Dermis microvascular lymphatic vessel endothelial cell (primary cell): Measurements from ENCODE around the gene BHMT. TPM values are rescaled to one million over a fixed set of nuclear protein-coding genes. Genes with fewer than 3 reads are reported as not detected.
"Not testable (repeated sequence)": the region's sequence is repeated elsewhere in the genome, so short reads cannot be mapped to it uniquely, and the experiment has no call there.

Experiments used
- DNase-seq, 2 donors: peaks; one replicate each; pipeline versions ENCODE4 v3.0.0 to v3.0.0-alpha.2; 2010; ENCODE audit warnings: low read depth in 2 of 2
- total RNA-seq: library from RNA; depleted of rRNA; stranded (reverse); fragments of >200 nt; gene quantifications from 2 replicates; pipeline ENCODE4 v1.2.1, GENCODE V29; 2014

The BHMT gene
- total RNA-seq, 1 donor from 2014 or later = not detected

DNA sequence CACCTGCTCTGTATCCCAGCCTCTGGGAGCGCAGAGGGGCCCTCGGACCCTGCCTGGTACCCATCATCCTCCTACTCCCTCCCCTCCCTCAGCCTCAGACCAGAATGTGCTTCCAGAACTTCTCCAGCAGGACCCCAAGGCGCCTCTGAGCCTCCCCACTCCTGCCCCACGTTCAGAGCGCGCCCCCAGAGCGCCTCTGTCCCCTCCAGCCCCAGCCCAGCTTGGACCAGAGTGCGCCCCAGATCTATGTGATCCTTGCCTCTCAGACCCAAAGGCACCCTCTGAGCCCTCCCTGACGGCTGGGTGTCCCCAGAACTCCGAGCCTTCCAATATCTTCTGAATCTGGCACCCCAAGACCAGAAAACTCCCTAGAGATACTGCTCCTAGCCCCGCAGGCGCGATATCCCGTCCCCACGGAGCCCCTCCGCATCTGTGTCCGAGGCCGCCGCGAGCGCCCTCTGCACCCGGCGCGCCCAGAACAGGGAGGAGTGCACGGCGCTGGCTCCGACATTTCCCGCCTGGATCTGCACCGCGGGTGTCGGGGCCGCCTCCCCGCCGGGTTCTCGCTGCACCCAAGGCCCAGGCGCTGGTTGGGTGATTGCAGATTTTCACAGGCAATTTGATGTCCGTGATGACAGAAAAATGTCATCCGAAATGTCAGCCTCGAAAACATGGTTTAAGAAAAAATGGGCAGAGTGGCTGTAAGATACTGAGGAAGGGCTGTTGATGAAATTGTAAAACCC, 522 bp downstream of the BHMT start:
- no peak for DNase-seq

DNA sequence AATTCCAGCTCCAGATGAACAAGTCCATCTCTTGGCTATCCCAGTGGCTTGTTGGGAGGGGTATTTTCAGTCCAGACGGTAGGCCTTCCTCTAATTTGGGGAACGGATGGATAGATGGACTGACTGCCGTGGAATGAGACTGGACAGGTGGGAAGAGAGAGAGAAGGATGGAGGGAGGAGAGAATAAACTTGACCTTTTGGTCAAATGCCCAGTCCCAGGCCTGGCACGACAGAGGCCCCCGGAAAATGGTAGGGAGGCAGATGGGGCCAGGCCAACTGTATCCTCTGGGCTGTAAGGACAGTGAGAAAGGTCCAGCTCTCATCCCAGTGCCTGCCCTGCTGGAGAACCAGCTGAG, 1.1 kb downstream of the BHMT start:
- DNase-seq = no peak

- DNase-seq = no peak
Measured at GRCh38 chr5:79119486-79119885, 7.9 kb downstream of the BHMT start.

- DNase-seq = no peak
Measured at GRCh38 chr5:79120221-79120620, 8.6 kb downstream of the BHMT start.

GRCh38 chr5:79122973-79123372, 11.4 kb downstream of the BHMT start:
- no peak for DNase-seq

DNA sequence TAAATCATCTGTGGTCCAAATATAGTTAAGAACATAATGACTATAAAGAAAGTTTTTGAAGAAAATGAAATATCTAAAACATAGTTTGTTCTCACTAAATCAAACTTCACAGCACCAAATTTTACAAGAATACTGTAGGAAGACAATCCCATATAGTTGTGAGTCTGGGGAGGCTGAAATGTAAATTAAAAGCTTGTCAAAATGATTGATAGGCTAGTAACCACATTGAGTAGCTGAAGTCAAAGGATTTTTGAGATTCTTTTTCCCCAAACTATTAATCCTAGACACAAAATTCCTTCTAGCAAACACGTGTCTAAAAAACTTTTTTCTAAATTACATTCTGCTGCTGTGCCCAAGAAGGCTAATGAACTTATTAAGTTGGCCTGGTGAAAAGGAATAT, 13.0 kb downstream of the BHMT start:
- DNase-seq = no peak

DNA sequence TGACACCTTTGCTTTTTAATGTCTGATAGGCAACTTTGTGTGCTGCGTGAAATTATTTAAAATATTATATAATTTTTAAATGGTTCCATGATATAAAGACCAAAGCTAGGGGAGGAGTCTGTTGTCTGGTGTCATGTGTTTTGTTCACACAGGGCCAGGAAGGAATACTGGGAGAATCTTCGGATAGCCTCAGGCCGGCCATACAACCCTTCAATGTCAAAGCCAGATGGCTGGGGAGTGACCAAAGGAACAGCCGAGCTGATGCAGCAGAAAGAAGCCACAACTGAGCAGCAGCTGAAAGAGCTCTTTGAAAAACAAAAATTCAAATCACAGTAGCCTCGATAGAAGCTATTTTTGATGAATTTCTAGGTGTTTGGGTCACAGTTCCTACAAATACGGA, 19.2 kb downstream of the BHMT start:
- DNase-seq = no peak

GRCh38 chr5:79133121-79133656, 21.6 kb downstream of the BHMT start:
- peak; percentile 31 to 43 for DNase-seq

DNA sequence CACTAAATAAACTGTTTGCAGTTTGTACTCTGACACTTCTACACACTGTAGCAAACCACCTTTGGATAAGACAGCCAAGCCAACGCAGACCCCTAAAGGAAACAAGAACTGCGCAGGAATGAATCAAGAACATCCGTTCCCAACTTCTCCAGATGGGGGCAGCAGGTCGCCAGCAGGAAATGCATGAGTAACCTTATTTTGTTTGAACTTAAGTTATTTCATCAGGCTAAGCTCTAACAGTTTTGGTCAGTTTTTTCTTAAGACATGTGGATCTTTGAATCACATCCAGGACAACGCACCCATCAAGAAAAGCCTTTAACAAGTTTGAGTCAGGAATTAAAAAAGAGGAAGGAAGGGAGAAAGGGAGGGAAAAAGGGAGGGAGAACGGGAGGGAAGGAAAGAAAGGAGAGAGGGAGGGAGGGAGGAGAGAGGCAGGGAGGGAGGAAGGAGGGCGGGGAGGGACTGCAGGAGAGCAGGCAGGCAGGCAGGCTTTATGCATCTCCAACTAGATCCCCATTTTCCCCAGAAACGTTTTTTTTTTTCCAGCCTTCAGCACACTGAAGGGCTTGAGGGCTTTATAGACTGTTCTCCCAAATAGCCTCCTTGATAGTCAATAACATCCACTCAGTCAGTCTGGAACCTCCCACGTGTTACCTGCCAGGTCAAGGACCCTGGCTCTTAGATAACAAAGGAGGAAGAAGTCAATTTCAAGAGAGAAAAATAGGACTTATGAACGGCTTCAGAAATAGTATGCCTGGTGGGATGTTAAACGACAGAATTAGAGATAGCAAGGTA, 22.2 kb downstream of the BHMT start:
- DNase-seq = peak in 1 of 2 donors; percentile 75

- DNase-seq = no peak
Measured at GRCh38 chr5:79135790-79136553, 24.4 kb downstream of the BHMT start.

DNA sequence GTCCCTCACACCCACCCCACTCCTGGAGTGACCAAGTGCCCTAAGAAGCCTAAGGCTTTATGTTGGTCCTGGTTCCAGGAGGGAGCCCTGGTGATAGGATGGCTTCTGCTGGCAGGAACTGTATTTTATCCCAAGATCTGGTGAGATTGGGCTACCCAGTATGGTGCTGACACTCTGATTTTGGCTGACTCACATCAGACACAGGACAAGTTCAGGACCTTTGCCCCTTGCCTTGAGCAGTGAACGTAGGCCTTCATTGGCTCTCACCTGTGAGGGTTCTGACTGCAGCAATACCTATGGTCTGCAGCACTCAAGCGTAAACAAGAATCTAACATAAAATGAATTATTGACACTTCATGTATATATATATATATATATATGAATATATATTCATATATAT, 25.0 kb downstream of the BHMT start:
- DNase-seq = no peak

GRCh38 chr5:79140553-79140952, 28.9 kb downstream of the BHMT start:
- DNase-seq = no peak

DNA sequence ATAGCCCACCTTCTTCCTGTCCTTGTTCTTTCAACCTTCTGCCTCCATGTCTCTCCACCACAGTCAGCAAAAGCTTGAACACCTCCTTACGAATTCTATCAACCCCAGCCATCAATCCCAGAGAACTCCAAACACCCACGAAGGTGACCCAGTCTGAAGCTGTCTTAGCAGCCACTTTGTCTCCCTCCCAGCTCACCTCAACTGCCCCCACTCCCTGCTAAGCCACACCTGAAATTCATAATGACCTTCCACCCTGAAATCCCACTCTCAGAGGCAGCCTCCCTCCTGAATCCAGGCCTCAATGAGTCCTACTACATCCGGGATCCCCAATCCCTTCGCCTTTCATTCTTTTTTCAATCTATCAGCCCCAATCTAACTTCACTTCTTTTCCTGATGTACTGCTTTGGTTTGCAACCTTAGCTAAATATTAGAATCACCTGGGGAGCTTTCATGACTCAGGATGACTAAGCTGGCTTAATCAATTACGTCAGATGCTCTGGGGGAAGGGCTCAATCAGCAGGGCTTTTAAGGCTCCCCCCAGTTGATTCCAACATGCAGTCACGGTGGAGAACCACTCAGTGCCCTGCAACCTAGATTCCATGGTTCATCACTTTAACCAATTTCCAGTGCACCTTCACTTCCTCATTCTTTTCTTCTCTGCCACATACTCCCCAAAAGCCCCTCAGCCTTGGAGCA, 32.2 kb downstream of the BHMT start:
- DNase-seq = no peak

GRCh38 chr5:79147076-79147475, 35.5 kb downstream of the BHMT start:
- DNase-seq = no peak

DNA sequence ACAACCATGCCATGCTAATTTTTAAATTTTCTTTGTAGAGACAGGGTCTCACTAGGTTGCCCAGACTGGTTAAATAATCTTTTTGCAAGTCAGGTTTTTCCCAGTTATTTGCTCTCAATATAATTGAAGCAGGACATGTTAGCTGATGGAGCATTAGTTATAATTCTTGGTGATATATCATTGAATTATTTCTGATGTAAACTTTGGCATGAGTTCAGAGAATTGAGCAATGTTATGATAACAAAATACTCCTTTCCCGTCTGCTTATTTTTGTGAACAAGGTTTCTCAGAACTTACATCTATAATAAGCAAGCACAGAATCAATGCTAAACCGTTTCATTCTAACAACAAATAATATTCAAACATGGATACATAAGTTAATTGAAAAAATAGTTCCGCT, 37.8 kb downstream of the BHMT start:
- DNase-seq = no peak

DNA sequence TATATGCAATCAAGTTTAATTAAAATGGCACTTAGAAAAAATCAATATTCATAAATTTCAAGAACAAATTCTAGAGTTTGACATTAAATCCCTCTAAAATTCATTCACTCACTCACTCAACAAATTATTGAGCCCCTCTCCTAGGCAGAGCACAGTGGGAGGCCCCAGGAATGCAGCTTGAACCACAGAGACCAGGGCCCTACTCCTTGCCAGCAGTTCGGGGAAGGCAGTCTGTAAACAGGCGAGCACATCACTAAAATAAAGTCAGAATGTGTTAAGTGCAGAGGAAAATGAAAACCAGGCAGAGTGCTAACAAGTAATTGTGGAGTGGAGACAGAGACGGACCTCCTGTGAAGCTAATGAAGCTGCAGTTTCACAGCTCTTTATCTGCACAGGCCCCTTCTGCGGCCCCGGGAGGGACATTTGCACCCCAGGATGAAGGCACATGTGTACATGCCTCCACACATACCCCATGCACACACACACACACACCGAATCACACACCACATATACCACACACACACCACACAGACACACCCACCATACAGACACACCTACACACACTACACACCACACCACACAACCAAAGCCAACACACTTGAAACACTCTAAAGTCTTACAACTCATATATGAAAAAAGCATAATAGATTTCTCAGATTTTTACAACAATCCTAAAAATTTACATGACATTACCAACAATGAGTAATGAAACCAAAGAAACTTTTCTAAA, 40.5 kb downstream of the BHMT start:
- no peak for DNase-seq

- no peak for DNase-seq
Measured at GRCh38 chr5:79157305-79157704, 45.7 kb downstream of the BHMT start.

DNA sequence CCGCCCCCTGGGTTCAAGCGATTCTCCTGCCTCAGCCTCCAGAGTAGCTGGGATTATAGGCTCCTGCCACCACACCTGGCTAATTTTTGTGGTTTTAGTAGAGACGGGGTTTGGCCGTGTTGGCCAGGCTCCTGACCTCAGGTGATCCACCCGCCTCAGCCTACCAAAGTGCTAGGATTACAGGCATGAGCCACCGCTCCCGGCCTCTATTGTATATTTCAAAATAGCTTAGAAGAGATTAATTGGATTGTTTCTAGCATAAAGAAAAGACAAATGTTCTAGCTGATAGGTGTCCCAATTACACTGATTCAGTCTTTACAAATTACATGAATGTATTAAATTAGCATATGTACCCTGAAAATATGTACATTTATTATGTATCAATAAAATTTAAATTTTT, 50.0 kb downstream of the BHMT start:
- not testable (repeated sequence) for DNase-seq

DNA sequence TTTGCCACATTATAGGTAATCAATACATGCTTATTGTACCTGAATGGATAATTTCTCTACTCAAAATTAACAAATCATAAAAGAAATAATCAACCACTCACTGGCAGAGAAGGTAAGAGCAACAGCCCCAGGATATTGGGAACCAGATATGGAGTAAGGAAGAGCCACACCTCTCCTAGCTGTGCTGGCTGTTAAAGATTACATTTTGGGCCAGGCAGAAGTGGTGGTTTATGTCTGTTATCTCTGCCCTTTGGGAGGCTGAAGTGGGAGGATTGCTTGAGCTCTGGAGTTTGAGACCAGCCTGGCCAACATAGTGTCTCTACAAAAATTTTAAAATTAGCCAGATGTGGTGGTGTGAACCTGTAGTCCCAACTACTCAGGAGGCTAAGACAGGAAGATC, 56.4 kb downstream of the BHMT start:
- no peak for DNase-seq

- no peak for DNase-seq
Measured at GRCh38 chr5:79170661-79171060, 59.1 kb downstream of the BHMT start.
